ENCODE measurements around the gene DSCAML1. TPM values are rescaled to one million over a fixed set of nuclear protein-coding genes. Genes with fewer than 3 reads are reported as not detected.

Gene DSCAML1
- total and polyA plus RNA-seq, 10 of the 15 experiments (the other 5 are each of a cell fraction or from before 2014, with no cell fraction given), result 0.03 to 0.18 (median 0.06) TPM; not detected in 1

GRCh38 chr11:117511483-117511930 lies 285.5 kb downstream of the DSCAML1 start:
- Histone ChIP-seq H3K27ac (ENCODE audit: control insufficient read depth, insufficient read depth) (no peak overlapping the region), H2AFZ (ENCODE audit: control insufficient read depth, low read depth, low read length) (no peak overlapping the region), H3K4me2 (ENCODE audit: control insufficient read depth, insufficient read depth) (no peak overlapping the region), H3K27me3 (replicated peaks in 1 of 2; ENCODE audit: control insufficient read depth in 2 of 2, insufficient read depth in 2 of 2, low read length in 1 of 2) (peaks cover 0 to 1% of the 10 kb centered on the region in 2 experiments; a peak in 1 of 4 replicates), H3K4me1 (ENCODE audit: control insufficient read depth, insufficient read depth, low read length) (no peaks in the 10 kb centered on the region), H3K4me3 (no peak overlapping the region), H4K20me1 (ENCODE audit: control insufficient read depth, insufficient read depth) (no peaks in the 10 kb centered on the region), H3K79me2 (ENCODE audit: control insufficient read depth, insufficient read depth, low read length) (no peaks in the 10 kb centered on the region), H3K9me3 (replicated peaks; ENCODE audit: control insufficient read depth, insufficient read depth, low read length) (no peaks in the 10 kb centered on the region), H3K36me3 (ENCODE audit: control insufficient read depth in 2 of 2, insufficient read depth in 2 of 2, low read length in 1 of 2) (no peaks in the 10 kb centered on the region), H3K9ac (ENCODE audit: control insufficient read depth, insufficient read depth, low read length) (no peak overlapping the region)
- DNase-seq (ENCODE audit: low read depth, low spot score) (no peak), ATAC-seq (no peak), FAIRE-seq (no peak)
- POLR2A ChIA-PET, result no interaction called here
- BruUV-seq (replicated peaks), result no TSS peak
- TF ChIP-seq BHLHE40 (IDR thresholded peaks at IDR 0.05; ENCODE audit: borderline replicate concordance in 1 of 2, low read depth in 2 of 2, low read length in 1 of 2) (peak in 1 of 2 experiments; percentile 83; a peak in 2 of 4 replicates), DPF2 (IDR thresholded peaks at IDR 0.05) (no peak)
- SMC1A ChIA-PET (ENCODE audit: uncharacterized antibody, unreplicated experiment), result no interaction called here
- intact Hi-C loops (cut with micrococcal nuclease; ENCODE audit: unreplicated experiment) (no loop called here), in situ Hi-C loops (cut with MboI) (no loop called here)
- RAD21 ChIA-PET (ENCODE audit: unreplicated experiment), result no interaction called here
- WGBS (ENCODE audit: insufficient coverage, insufficient replicate concordance, low lambda C conversion rate, missing lambda C conversion rate), result 30% methylated on average over 8 of the region's 8 CpGs
- CTCF ChIA-PET, result interaction anchor here (2.0 to 3.6 kb wide), 2 partner anchors 54 to 86 kb away, joined by 5 to 24 read pairs; no protein-coding TSS in a partner anchor

- no peak for FAIRE-seq
- no peak for ATAC-seq
- ChIA-PET SMC1A (ENCODE audit: uncharacterized antibody, unreplicated experiment) (interaction anchor here (2.1 kb wide), 1 partner anchor 85 kb away, joined by 14 read pairs; no protein-coding TSS in a partner anchor), CTCF (interaction anchor here (1.3 to 3.6 kb wide), 3 partner anchors 53 to 111 kb away, joined by 3 to 24 read pairs (median 5); no protein-coding TSS in a partner anchor), POLR2A (no interaction called here), RAD21 (ENCODE audit: unreplicated experiment) (no interaction called here)
- no peak overlapping the region for H3K4me3 ChIP-seq
- intact Hi-C loops (cut with micrococcal nuclease; ENCODE audit: unreplicated experiment) (no loop called here), in situ Hi-C loops (cut with MboI) (no loop called here)
- 0% methylated on average over 3 of the region's 3 CpGs for WGBS (ENCODE audit: insufficient coverage, insufficient replicate concordance, low lambda C conversion rate, missing lambda C conversion rate)
- no peak overlapping the region for H3K27ac ChIP-seq (ENCODE audit: control insufficient read depth, insufficient read depth)
- no peak overlapping the region for H2AFZ ChIP-seq (ENCODE audit: control insufficient read depth, low read depth, low read length)
- BruUV-seq (replicated peaks), result no TSS peak
- H3K36me3 ChIP-seq (ENCODE audit: control insufficient read depth in 2 of 2, insufficient read depth in 2 of 2, low read length in 1 of 2), result no peaks in the 10 kb centered on the region
- no peaks in the 10 kb centered on the region for H4K20me1 ChIP-seq (ENCODE audit: control insufficient read depth, insufficient read depth)
- peaks cover 0 to 1% of the 10 kb centered on the region in 2 experiments; a peak in 1 of 4 replicates for H3K27me3 ChIP-seq (replicated peaks in 1 of 2; ENCODE audit: control insufficient read depth in 2 of 2, insufficient read depth in 2 of 2, low read length in 1 of 2)
- DNase-seq (ENCODE audit: low read depth, low spot score), result no peak
- H3K9ac ChIP-seq (ENCODE audit: control insufficient read depth, insufficient read depth, low read length), result no peak overlapping the region
- no peaks in the 10 kb centered on the region for H3K79me2 ChIP-seq (ENCODE audit: control insufficient read depth, insufficient read depth, low read length)
- H3K4me2 ChIP-seq (ENCODE audit: control insufficient read depth, insufficient read depth), result no peak overlapping the region
- H3K9me3 ChIP-seq (replicated peaks; ENCODE audit: control insufficient read depth, insufficient read depth, low read length), result no peaks in the 10 kb centered on the region
- no peaks in the 10 kb centered on the region; the same call in 1 of the 2 replicates for H3K4me1 ChIP-seq (ENCODE audit: control insufficient read depth, insufficient read depth, low read length)
- TF ChIP-seq ATF2 (IDR thresholded peaks at IDR 0.05; ENCODE audit: low read length), result no peak
- TF ChIP-seq JUND (IDR thresholded peaks at IDR 0.05; ENCODE audit: low read depth, low read length), result no peak
- TF ChIP-seq HSF1 (IDR thresholded peaks at IDR 0.05; ENCODE audit: low read depth, low read length), result no peak
- no peak for TF ChIP-seq YY1 (IDR thresholded peaks at IDR 0.05; ENCODE audit: low read depth, low read length)
- no peak for TF ChIP-seq TCF12 (IDR thresholded peaks at IDR 0.05; ENCODE audit: low read depth, low read length)
- no peak for TF ChIP-seq IKZF2 (IDR thresholded peaks at IDR 0.05)
- TF ChIP-seq CHD4 (IDR thresholded peaks at IDR 0.05), result no peak
- no peak for TF ChIP-seq MLLT1 (IDR thresholded peaks at IDR 0.05)
- no peak for TF ChIP-seq ZNF274 (IDR thresholded peaks at IDR 0.05; ENCODE audit: insufficient read depth, insufficient read length)
- no peak for TF ChIP-seq RBBP5 (conservative IDR thresholded peaks at IDR 0.05)
- TF ChIP-seq RFX5 (IDR thresholded peaks at IDR 0.05; ENCODE audit: low read depth, low read length), result no peak
- no peak for TF ChIP-seq SRF (IDR thresholded peaks at IDR 0.05; ENCODE audit: low read depth in 2 of 2, low read length in 2 of 2)
- no peak for TF ChIP-seq SMAD5 (IDR thresholded peaks at IDR 0.05; ENCODE audit: low read depth)
Observed at GRCh38 chr11:117510646-117511045, 286.4 kb downstream of the DSCAML1 start.

All from GM12878 (cell line).